OCI-LY3 (cell line): Measurements from ENCODE around the gene MPRIP.

ENCODE experiments used
- EZH2phosphoT487 ChIP-seq: fragments of 200-600 bp; shearing (Covaris generic); IDR thresholded peaks from 2 replicates; pipeline ENCODE4 v1.6.1; 2018; ENCODE audit warnings: antibody characterized with exemption, mixed run types, low read depth
- TF ChIP-seq, protein P1 (sequence below): fragments of 200-600, 300-600 bp; sonication (generic); IDR thresholded peaks from 2 replicates; pipeline ENCODE4 v1.5.1; 2014; ENCODE audit warnings: antibody characterized with exemption, low read length, low read depth

DNA sequence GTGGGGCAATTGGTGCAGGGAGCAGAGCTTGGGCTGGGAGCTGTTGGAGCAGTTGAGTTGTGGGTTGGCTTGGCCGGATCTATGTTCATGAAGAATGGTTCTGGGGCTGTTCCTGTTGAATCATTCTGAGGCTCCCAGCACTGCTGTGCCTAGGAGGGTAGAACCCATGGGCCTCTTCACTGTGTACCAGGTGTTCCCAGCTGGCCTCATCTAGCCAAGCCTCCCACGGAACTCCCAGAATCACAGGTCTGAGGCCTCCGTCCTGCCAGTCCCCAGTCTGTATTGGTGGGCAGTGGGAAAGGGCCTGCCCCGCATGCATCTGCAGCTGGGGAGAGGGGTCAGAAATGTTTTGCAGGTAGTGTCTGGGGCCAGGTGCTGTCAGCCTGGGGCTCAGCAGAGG, 74.1 kb downstream of the MPRIP start:
- TF ChIP-seq EZH2phosphoT487, result no peak
- TF ChIP-seq, protein P1, sequence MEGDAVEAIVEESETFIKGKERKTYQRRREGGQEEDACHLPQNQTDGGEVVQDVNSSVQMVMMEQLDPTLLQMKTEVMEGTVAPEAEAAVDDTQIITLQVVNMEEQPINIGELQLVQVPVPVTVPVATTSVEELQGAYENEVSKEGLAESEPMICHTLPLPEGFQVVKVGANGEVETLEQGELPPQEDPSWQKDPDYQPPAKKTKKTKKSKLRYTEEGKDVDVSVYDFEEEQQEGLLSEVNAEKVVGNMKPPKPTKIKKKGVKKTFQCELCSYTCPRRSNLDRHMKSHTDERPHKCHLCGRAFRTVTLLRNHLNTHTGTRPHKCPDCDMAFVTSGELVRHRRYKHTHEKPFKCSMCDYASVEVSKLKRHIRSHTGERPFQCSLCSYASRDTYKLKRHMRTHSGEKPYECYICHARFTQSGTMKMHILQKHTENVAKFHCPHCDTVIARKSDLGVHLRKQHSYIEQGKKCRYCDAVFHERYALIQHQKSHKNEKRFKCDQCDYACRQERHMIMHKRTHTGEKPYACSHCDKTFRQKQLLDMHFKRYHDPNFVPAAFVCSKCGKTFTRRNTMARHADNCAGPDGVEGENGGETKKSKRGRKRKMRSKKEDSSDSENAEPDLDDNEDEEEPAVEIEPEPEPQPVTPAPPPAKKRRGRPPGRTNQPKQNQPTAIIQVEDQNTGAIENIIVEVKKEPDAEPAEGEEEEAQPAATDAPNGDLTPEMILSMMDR, result no peak
